SK-N-MC (cell line): ENCODE data around the gene ADH1A.

Source experiments
- EZH2 ChIP-seq: fragments of 200-600 bp; sonication (generic); IDR thresholded peaks from one replicate; pipeline ENCODE4 v1.6.1; 2017; ENCODE audit warnings: antibody characterized with exemption
- FOXP2 ChIP-seq: optimal IDR thresholded peaks from 2 replicates; pipeline ENCODE3; 2011; ENCODE audit warnings: mild to moderate bottlenecking, moderate library complexity; ENCODE audit not compliant: insufficient read depth; ENCODE audit errors: extremely low read length, control extremely low read depth
- POLR2AphosphoS5 ChIP-seq: IDR thresholded peaks from 2 replicates; pipeline ENCODE4 v1.6.1; 2012; ENCODE audit warnings: mild to moderate bottlenecking, low read depth, low read length, borderline replicate concordance

DNA sequence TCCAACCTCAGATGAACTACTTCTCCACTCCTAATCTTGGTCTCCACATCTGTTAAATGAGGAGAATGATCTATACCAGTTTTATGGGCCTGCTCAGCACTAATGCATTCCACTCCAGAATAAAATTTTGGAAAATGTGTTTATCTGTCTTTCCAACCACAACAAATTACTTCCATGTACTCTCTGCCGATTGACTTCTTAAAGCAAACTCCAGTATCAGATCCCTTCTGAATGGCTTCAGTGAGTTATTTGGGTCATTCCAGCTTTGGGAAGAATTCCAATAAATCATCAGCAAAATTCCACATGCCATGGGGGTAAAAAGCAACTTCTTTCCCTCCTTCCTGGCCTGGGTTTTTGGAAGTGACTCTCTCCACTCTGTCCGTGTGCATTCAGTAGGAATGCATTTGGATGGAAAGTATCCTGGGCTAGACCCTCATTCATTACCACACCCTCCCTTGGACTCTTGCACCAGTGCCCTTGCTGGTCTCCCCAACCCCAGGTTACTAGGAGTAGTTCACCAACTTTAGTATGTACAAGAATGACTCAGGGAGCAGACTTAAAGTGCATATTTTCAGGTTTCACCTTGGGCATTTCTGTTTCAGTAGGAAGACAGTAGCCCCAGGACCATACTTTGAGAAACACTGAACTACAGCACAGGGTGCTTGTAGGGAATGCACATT lies 56.3 kb downstream of the ADH1A start:
- TF ChIP-seq POLR2AphosphoS5 (no peak), EZH2 (no peak), FOXP2 (no peak)
